Suprapubic skin (tissue), 4 donors: ENCODE results near the gene GJA5.

ENCODE experiments used
- EP300 ChIP-seq: sonication (generic); formaldehyde crosslinking; IDR thresholded peaks from one replicate; pipeline ENCODE4 v1.6.1; 2017; ENCODE audit warnings: antibody characterized with exemption
- POLR2A ChIP-seq, 2 donors: fragments of 450-650 bp; IDR thresholded peaks; one replicate each; pipeline ENCODE4 v1.6.1; 2017; ENCODE audit warnings: antibody characterized with exemption in 2 of 2, mild to moderate bottlenecking in 2 of 2, moderate library complexity in 2 of 2
- POLR2AphosphoS5 ChIP-seq, 3 donors: sonication (generic); formaldehyde crosslinking; IDR thresholded peaks; one replicate each; pipeline ENCODE4 v1.6.1; 2017; ENCODE audit warnings: antibody characterized with exemption in 3 of 3
- TF ChIP-seq, protein P1 (sequence below), 2 donors: fragments of 200-600 bp in 1 of 2; fragments of 450-650 bp in 1 of 2; sonication (generic) in 1 of 2; IDR thresholded peaks; one replicate each; pipeline ENCODE4 v1.5.1; 2016 to 2019; ENCODE audit warnings: antibody characterized with exemption in 2 of 2, mild to moderate bottlenecking in 1 of 2, moderate library complexity in 1 of 2

DNA sequence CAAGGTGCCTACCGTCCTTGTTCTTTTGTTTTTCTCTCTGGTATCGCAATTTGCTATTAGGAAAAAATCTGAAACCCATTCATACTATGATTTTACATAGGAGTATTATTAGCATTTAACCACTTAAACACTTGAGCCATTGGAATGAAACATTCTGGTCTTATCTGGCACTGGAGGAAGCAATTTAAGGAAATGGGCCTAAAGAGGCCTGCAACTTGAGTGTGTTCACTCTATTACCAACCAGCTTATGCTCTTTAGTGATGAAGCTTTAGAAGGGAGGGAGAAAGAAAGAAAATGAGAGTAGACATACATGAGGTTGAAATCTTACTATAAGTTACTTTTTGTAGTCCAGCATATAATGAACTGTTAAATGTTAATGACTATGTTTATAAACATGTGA is 5.7 kb downstream of the GJA5 start:
- TF ChIP-seq, protein P1, sequence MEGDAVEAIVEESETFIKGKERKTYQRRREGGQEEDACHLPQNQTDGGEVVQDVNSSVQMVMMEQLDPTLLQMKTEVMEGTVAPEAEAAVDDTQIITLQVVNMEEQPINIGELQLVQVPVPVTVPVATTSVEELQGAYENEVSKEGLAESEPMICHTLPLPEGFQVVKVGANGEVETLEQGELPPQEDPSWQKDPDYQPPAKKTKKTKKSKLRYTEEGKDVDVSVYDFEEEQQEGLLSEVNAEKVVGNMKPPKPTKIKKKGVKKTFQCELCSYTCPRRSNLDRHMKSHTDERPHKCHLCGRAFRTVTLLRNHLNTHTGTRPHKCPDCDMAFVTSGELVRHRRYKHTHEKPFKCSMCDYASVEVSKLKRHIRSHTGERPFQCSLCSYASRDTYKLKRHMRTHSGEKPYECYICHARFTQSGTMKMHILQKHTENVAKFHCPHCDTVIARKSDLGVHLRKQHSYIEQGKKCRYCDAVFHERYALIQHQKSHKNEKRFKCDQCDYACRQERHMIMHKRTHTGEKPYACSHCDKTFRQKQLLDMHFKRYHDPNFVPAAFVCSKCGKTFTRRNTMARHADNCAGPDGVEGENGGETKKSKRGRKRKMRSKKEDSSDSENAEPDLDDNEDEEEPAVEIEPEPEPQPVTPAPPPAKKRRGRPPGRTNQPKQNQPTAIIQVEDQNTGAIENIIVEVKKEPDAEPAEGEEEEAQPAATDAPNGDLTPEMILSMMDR (IDR thresholded peaks at IDR 0.05): no peak
- no peak for TF ChIP-seq POLR2A (IDR thresholded peaks at IDR 0.05)
- no peak for TF ChIP-seq POLR2AphosphoS5 (IDR thresholded peaks at IDR 0.05)
- TF ChIP-seq EP300: no peak
